ENCODE data around the gene DAPK1.

DNA sequence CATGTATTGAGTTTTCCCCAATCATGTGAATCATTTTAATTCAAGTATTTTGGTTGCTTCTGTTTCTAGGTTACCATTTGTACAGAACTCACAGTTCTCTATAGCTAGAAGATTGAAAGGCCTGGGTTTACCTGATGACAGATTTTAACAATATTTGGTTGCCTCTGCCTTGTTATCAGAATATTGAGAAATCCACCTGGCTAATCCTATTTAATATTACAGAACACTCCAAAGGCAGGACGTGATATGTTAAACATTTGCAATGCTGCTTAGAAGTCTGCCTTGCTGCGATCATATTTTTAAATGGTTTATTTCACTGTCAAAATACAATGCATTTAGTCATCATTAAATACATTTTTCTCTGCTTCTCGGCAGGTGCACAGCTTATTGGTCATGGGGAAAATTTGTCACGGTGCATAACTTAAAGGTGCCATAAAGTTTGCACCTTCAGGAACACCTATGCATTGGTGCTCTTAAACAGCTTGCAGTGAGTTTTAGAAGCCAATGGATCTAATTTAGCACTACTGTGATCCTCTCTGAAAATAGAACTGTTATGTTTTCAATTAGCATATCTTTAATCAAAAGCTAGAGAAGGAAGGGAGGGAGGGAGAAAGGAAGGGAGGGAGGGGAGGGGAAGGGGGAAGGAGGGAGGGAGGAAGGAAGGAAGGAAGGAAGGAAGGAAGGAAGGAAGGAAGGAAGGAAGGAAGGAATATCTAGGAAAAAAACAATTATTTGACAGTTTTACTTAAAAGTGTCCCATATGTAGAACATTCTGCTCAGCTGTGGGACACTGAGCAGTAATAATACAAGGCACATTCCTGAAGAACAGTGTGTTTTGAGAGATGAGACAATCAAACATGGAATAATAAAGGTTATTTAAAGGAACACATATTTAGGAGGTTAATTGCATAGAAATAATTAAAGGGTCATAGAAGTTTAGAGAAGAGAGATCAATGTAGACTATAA lies 15.5 kb upstream of the DAPK1 start:
- no peak for TF ChIP-seq CTCF (IDR thresholded peaks at IDR 0.05; ENCODE audit: low read length)
- no peak for TF ChIP-seq EZH2phosphoT487 (IDR thresholded peaks at IDR 0.05; ENCODE audit: low read length)
